Fibroblast of lung (primary cell): ENCODE results near the gene UCP3. TPM values are rescaled to one million over a fixed set of nuclear protein-coding genes. Genes with fewer than 3 reads are reported as not detected.
A peak's percentile ranks its signal among the peaks of the same experiment; 100 is the strongest.

Experiments used
- DNase-seq, 2 donors: peaks; one replicate each; pipeline versions ENCODE4 v3.0.0 to v3.0.0-alpha.2; 2010; ENCODE audit warnings: low read depth in 2 of 2
- H2AFZ ChIP-seq: 2 replicates; pipeline ENCODE4 v1.5.1; 2012; ENCODE audit warnings: low read length, control low read depth, inconsistent platforms
- H3K27ac ChIP-seq: 2 replicates; pipeline ENCODE4 v1.5.1; 2011; ENCODE audit warnings: low read length, control low read depth; ENCODE audit not compliant: insufficient read depth
- H3K27me3 ChIP-seq: 2 replicates; pipeline ENCODE4 v1.5.1; 2011; ENCODE audit warnings: mild to moderate bottlenecking, low read length; ENCODE audit not compliant: control insufficient read depth, insufficient read depth
- H3K36me3 ChIP-seq: 2 replicates; pipeline ENCODE4 v1.5.1; 2011; ENCODE audit warnings: low read length; ENCODE audit not compliant: control insufficient read depth, insufficient read depth
- H3K4me1 ChIP-seq: 2 replicates; pipeline ENCODE4 v1.5.1; 2011; ENCODE audit warnings: low read length; ENCODE audit not compliant: control insufficient read depth, insufficient read depth; ENCODE audit errors: extremely low read depth
- H3K4me2 ChIP-seq: 2 replicates; pipeline ENCODE4 v1.5.1; 2011; ENCODE audit warnings: low read length, control low read depth; ENCODE audit not compliant: insufficient read depth; ENCODE audit errors: extremely low read depth
- H3K4me3 ChIP-seq, 4 experiments: fragments of 200-600 bp in 1 of 4; sonication (generic) in 1 of 4; replicated peaks in 1 of 4; 2 replicates each; pipeline ENCODE4 v1.5.1; 2011 to 2016; ENCODE audit warnings: low read length in 4 of 4, low read depth in 3 of 4, mild to moderate bottlenecking in 3 of 4, control low read depth in 2 of 4, inconsistent platforms in 1 of 4, mixed read lengths in 1 of 4; ENCODE audit not compliant: insufficient read depth in 1 of 4; ENCODE audit errors: control extremely low read depth in 1 of 4
- H3K79me2 ChIP-seq: 2 replicates; pipeline ENCODE4 v1.5.1; 2012; ENCODE audit warnings: mild to moderate bottlenecking, low read length, inconsistent platforms; ENCODE audit not compliant: control insufficient read depth, insufficient read depth
- H3K9ac ChIP-seq: 2 replicates; pipeline ENCODE4 v1.5.1; 2011; ENCODE audit warnings: mild to moderate bottlenecking, low read length, control low read depth; ENCODE audit not compliant: insufficient read depth
- H3K9me3 ChIP-seq: 2 replicates; pipeline ENCODE4 v1.5.1; 2012; ENCODE audit warnings: low read depth, low read length; ENCODE audit not compliant: control insufficient read depth, insufficient read depth
- H4K20me1 ChIP-seq: 2 replicates; pipeline ENCODE4 v1.5.1; 2011; ENCODE audit warnings: low read length; ENCODE audit not compliant: control insufficient read depth, insufficient read depth; ENCODE audit errors: extremely low read depth
- EZH2 ChIP-seq: IDR thresholded peaks from 2 replicates; pipeline ENCODE4 v1.5.1; 2012; ENCODE audit warnings: low read length, control low read depth, mild to moderate bottlenecking; ENCODE audit errors: missing control alignments
- polyA minus RNA-seq: library from RNA; depleted of rRNA, polyadenylated mRNA; stranded (reverse); fragments of >200 nt; gene quantifications from 2 replicates; pipeline ENCODE4 v1.2.3, GENCODE V29; 2011; ENCODE audit warnings: low replicate concordance
- polyA plus RNA-seq, 2 donors: library from polyadenylated mRNA; depleted of rRNA in 1 of 2; stranded (reverse) in 1 of 2; unstranded in 1 of 2; fragments of >200 nt; gene quantifications; 2 replicates each; pipeline ENCODE4 v1.2.1, GENCODE V29; 2011 to 2012; ENCODE audit warnings: missing spikeins in 1 of 2
- total RNA-seq: library from RNA; depleted of rRNA; stranded (reverse); fragments of >200 nt; gene quantifications from 2 replicates; pipeline ENCODE4 v1.2.1, GENCODE V29; 2014
- TF ChIP-seq, protein P1 (sequence below), 2 donors: IDR thresholded peaks in 1 of 2; conservative IDR thresholded peaks in 1 of 2; 1 replicate in 1 of 2; 2 replicates in 1 of 2; pipeline ENCODE4 v1.5.1; 2011 to 2012; ENCODE audit warnings: low read length in 2 of 2, control low read depth in 1 of 2, inconsistent platforms in 1 of 2, low read depth in 1 of 2, mild to moderate bottlenecking in 1 of 2

The UCP3 gene, protein sequence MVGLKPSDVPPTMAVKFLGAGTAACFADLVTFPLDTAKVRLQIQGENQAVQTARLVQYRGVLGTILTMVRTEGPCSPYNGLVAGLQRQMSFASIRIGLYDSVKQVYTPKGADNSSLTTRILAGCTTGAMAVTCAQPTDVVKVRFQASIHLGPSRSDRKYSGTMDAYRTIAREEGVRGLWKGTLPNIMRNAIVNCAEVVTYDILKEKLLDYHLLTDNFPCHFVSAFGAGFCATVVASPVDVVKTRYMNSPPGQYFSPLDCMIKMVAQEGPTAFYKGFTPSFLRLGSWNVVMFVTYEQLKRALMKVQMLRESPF
- total RNA-seq (0.26 and 0.33 TPM in 2 replicates), polyA plus RNA-seq (0.11 and 0.18 TPM in 2 replicates), polyA minus RNA-seq (not detected in 2 replicates)
- polyA plus RNA-seq (2012), result 0.24 and 0.31 TPM in 2 replicates

DNA sequence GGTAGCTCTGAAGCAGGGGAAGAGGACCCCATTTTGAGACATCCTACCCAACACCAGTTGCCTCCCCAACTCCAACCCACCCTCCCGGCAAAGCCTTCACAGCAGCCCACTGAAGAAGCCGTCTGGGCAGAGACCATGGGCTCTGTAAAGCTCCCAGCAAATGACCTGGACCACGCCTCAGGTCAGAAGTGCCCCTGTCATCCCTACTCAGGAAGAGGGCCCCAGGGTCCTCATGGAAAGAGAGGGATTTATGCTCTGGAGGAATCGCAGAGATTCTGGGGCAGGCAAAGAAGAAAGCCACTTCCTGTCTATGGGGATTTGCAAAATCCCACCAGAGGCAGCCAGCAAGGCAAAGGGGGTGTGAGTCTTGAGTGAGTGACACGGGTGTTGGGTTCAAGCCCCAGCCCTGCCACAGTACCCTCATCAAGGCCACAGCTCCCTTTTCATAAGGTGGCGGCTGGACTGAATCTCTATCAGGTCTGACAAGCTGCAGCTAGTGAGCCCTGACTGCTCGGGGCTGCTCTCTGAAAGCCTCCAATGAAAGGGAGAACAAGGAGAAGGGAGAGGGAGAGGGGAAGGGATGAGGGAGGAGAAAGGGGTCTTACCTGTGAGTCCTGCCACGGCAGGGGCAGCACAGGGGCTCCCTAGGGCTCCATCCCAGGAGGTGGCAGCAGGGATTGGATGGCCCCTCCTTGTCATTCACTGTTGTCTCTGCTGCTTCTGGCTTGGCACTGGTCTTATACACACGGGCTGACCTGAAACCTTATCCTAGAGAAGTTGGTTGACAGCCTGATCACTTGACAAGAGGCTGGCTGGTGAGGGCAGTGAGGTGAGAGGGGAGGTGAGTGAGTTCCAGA, at the start of gene UCP3:
TSS of gene UCP3 (minus strand) at position 713 of the 857 bp plus-strand sequence. CDS start 2,043 bp downstream, outside the sequence.
- TF ChIP-seq EZH2, result no peak
- TF ChIP-seq, protein P1, sequence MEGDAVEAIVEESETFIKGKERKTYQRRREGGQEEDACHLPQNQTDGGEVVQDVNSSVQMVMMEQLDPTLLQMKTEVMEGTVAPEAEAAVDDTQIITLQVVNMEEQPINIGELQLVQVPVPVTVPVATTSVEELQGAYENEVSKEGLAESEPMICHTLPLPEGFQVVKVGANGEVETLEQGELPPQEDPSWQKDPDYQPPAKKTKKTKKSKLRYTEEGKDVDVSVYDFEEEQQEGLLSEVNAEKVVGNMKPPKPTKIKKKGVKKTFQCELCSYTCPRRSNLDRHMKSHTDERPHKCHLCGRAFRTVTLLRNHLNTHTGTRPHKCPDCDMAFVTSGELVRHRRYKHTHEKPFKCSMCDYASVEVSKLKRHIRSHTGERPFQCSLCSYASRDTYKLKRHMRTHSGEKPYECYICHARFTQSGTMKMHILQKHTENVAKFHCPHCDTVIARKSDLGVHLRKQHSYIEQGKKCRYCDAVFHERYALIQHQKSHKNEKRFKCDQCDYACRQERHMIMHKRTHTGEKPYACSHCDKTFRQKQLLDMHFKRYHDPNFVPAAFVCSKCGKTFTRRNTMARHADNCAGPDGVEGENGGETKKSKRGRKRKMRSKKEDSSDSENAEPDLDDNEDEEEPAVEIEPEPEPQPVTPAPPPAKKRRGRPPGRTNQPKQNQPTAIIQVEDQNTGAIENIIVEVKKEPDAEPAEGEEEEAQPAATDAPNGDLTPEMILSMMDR (conservative IDR thresholded peaks at IDR 0.05 in 1 of 2, IDR thresholded peaks at IDR 0.05 in 1 of 2; ENCODE audit: low read depth in 1 of 2, low read length in 2 of 2), result no peak
- H4K20me1 ChIP-seq, result no peaks in the 10 kb centered on the region
- H3K79me2 ChIP-seq, result no peaks in the 10 kb centered on the region
- H2AFZ ChIP-seq, result no peak within 1 kb of the TSS
- H3K27ac ChIP-seq, result no peak within 1 kb of the TSS
- H3K4me2 ChIP-seq, result no peak within 1 kb of the TSS
- H3K36me3 ChIP-seq, result no peaks in the 10 kb centered on the region
- no peaks in the 10 kb centered on the region for H3K27me3 ChIP-seq
- no peak within 1 kb of the TSS for H3K9ac ChIP-seq
- no peak for DNase-seq
- no peak within 1 kb of the TSS for H3K4me3 ChIP-seq
- H3K4me1 ChIP-seq, result no peaks in the 10 kb centered on the region
- no peaks in the 10 kb centered on the region for H3K9me3 ChIP-seq

DNA sequence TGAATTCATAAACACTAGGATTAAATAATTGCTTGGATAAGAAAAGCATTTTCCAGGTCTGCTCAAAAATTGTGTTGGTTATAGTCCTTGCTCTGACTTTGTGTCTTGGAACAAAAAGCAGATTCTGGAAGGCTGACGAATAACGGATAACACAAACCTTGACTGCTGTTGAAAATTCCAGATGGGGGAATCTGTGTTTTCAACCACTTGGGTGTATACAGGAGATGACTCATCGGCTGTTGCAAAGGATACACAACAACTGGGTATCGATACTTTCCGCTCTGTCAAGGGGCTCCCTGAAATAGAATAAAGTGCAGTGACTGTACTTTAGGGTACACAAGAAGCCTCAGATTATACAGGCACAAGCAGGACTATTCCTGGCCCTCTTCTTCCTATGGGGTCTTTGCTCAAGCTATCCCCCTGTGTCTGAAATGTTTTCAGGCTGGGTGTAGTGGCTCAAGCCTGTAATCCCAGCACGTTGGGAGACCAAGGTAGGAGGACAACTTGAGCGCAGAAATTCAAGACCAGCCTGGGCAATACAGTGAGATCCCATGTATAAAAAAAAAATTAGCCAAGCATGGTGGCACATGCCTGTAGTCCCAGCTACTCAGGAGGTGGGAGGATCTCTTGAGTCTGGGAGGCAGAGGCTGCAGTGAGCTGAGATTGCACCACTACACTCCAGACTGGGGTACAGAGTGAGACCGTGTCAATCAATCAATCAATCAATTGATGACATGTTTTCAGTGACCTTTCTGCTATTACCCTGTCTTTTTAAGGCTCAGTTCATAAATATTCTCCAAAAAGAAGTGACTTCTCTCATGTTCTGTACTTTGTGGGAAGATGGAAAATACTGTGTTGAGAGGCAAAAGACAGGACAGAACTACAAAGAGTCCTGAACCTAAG, 48.6 kb upstream of the UCP3 start:
- Histone ChIP-seq H3K9me3 (no peaks in the 10 kb centered on the region), H2AFZ (no peak overlapping the region), H4K20me1 (no peaks in the 10 kb centered on the region), H3K4me2 (no peak overlapping the region), H3K36me3 (no peaks in the 10 kb centered on the region), H3K79me2 (no peaks in the 10 kb centered on the region), H3K9ac (no peak overlapping the region), H3K27me3 (no peaks in the 10 kb centered on the region), H3K4me1 (peaks cover 4% of the 10 kb centered on the region), H3K4me3 (no peak overlapping the region), H3K27ac (no peak overlapping the region)
- DNase-seq, result peak; percentile 71 to 86
- TF ChIP-seq EZH2, result no peak
- TF ChIP-seq, protein P1 (conservative IDR thresholded peaks at IDR 0.05 in 1 of 2, IDR thresholded peaks at IDR 0.05 in 1 of 2; ENCODE audit: low read depth in 1 of 2, low read length in 2 of 2), result no peak
